Activated CD4-positive, alpha-beta T cell treated with anti-CD3 and anti-CD28 coated beads, Interleukin-2, amount 10 ng/mL, durations not matched to agents 24 days and 14 days (primary cell): Measurements from ENCODE around the gene TPX2. TPM values are rescaled to one million over a fixed set of nuclear protein-coding genes. Genes with fewer than 3 reads are reported as not detected.

ENCODE experiments used
- DNase-seq: peaks from one replicate; pipeline ENCODE4 v3.0.0; 2022
- H3K27ac Mint-ChIP-seq: one replicate; pipeline ENCODE4 v1.8.0; 2022; ENCODE audit warnings: mild to moderate bottlenecking, mixed read lengths
- H3K27me3 Mint-ChIP-seq: one replicate; pipeline ENCODE4 v1.8.0; 2022; ENCODE audit warnings: mixed read lengths
- H3K36me3 Mint-ChIP-seq: one replicate; pipeline ENCODE4 v1.8.0; 2022; ENCODE audit warnings: low read depth, mild to moderate bottlenecking, mixed read lengths
- H3K4me1 Mint-ChIP-seq: one replicate; pipeline ENCODE4 v1.8.0; 2021; ENCODE audit warnings: mixed read lengths
- H3K4me3 Mint-ChIP-seq: one replicate; pipeline ENCODE4 v1.8.0; 2022; ENCODE audit warnings: mild to moderate bottlenecking, moderate library complexity, mixed read lengths
- H3K9me3 Mint-ChIP-seq: one replicate; pipeline ENCODE4 v1.8.0; 2021; ENCODE audit warnings: mixed read lengths
- intact Hi-C: fragments of 100-400 bp; cut with micrococcal nuclease; formaldehyde crosslinking; loops from one replicate; pipeline ENCODE4 v1.15.1; 2023
- total RNA-seq: library from RNA; stranded (reverse); gene quantifications from 2 replicates; pipeline ENCODE4 v1.2.3, GENCODE V29; 2022

Gene TPX2
- total RNA-seq, 1 donor from 2014 or later: 61.3 TPM

GRCh38 chr20:31836853-31837608 is 97.9 kb downstream of the TPX2 start:
- intact Hi-C loops: no loop called here
- Mint-ChIP-seq H3K27ac (no peak overlapping the region), H3K36me3 (no peaks in the 10 kb centered on the region), H3K4me3 (no peak overlapping the region), H3K4me1 (peaks cover 9% of the 10 kb centered on the region), H3K27me3 (no peaks in the 10 kb centered on the region), H3K9me3 (no peaks in the 10 kb centered on the region)
- no peak for DNase-seq

GRCh38 chr20:31837896-31838397 is 98.9 kb downstream of the TPX2 start:
- H3K4me1 Mint-ChIP-seq: peaks cover 9% of the 10 kb centered on the region
- no peaks in the 10 kb centered on the region for H3K9me3 Mint-ChIP-seq
- no peak for DNase-seq
- H3K27ac Mint-ChIP-seq: no peak overlapping the region
- H3K27me3 Mint-ChIP-seq: no peaks in the 10 kb centered on the region
- H3K36me3 Mint-ChIP-seq: no peaks in the 10 kb centered on the region
- no peak overlapping the region for H3K4me3 Mint-ChIP-seq
- intact Hi-C loops: no loop called here

GRCh38 chr20:31838646-31839292 is 99.7 kb downstream of the TPX2 start:
- H3K27me3 Mint-ChIP-seq: no peaks in the 10 kb centered on the region
- H3K4me3 Mint-ChIP-seq: no peak overlapping the region
- intact Hi-C loops: no loop called here
- H3K4me1 Mint-ChIP-seq: peaks cover 9% of the 10 kb centered on the region
- no peaks in the 10 kb centered on the region for H3K9me3 Mint-ChIP-seq
- no peak overlapping the region for H3K27ac Mint-ChIP-seq
- no peak for DNase-seq
- H3K36me3 Mint-ChIP-seq: no peaks in the 10 kb centered on the region

DNA sequence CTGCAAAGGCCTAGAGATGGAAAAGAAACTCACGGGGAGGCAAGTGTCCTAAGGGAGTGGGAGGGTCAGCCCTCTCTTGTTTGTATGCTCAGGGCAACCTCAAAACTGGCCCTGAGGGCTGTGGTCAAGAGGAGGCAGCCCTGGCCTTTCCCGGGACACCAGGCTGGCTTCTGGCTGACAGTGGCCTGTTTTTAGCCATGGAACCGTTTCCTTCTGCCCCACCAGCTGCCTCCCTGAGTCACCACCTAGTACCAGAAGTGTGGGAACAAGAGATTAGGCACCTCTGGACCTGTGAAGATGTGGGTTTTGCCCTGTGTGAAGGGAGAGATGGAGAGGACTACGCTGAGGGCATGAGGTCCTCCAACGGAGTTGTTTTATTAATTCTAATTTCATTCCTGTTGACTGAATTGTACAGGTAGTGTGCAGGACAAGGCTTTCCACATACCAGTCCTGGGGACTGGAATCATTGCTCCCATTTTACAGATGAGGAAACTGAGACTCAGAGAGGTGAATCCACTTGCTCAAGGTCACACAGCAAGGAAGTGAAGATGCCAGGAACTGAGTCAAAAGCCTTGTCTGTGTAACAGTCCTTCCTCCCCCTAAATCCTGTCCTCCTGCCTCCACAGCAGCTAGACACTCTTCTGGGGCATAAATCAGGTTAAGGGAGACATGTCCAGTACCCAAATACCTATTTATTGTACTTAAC is 100.8 kb downstream of the TPX2 start:
- Mint-ChIP-seq H3K4me1 (peaks cover 9% of the 10 kb centered on the region), H3K27ac (no peak overlapping the region), H3K27me3 (no peaks in the 10 kb centered on the region), H3K36me3 (no peaks in the 10 kb centered on the region), H3K9me3 (no peaks in the 10 kb centered on the region), H3K4me3 (no peak overlapping the region)
- intact Hi-C loops: no loop called here
- no peak for DNase-seq

DNA sequence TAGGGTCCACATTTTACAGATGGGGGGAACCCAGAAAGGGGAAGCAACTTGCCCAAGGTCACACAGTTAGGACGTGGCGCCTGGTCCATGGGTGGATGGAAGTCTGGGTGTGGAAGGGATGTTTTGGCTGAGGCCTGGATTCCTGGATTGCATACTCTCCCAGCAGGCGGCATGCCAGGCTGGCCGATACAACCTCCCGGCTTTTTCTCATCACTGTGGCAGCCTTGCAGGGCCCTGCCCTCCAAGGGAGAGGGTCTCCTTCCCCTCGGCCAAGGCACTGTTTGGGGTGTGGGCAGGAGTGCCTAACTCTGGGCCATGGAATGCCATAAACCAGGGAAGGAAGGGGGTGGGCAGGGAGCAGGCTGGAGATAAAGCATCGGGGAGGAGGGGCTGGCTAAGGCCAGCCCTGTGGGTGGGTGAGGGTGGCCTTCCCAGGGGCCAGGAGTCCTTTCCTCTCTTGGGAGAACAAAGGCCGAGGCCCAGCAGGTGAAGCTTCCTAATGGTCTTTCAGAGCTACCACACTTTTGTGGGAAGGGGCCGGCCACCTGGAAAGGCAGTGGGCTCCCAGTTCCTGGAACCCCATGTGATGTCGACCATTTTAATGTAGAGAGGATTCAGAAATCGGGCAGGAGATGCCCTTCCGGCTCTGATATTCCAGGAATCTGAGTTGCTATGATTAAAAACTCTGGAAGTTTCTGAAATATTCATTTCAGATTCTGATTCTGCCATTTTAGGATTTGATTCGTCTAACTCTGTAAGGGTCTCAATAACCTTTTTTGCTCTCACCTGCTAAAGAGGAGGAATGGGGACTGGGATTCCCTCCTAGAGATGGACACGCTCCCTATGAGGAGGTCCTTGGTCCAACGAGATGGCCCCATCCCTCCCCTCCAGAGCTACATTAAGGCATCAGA is 102.1 kb downstream of the TPX2 start:
- H3K4me3 Mint-ChIP-seq: no peak overlapping the region
- H3K4me1 Mint-ChIP-seq: peaks cover 5% of the 10 kb centered on the region
- H3K27me3 Mint-ChIP-seq: no peaks in the 10 kb centered on the region
- no peaks in the 10 kb centered on the region for H3K9me3 Mint-ChIP-seq
- H3K27ac Mint-ChIP-seq: no peak overlapping the region
- no peak for DNase-seq
- intact Hi-C loops: no loop called here
- H3K36me3 Mint-ChIP-seq: no peaks in the 10 kb centered on the region

- Mint-ChIP-seq H3K27ac (no peak overlapping the region), H3K4me1 (no peaks in the 10 kb centered on the region), H3K36me3 (no peaks in the 10 kb centered on the region), H3K4me3 (no peak overlapping the region), H3K27me3 (no peaks in the 10 kb centered on the region), H3K9me3 (no peaks in the 10 kb centered on the region)
- no peak for DNase-seq
- intact Hi-C loops: no loop called here
Measured at GRCh38 chr20:31841928-31842327, 102.8 kb downstream of the TPX2 start.

GRCh38 chr20:31842471-31843157 is 103.5 kb downstream of the TPX2 start:
- no peaks in the 10 kb centered on the region for H3K36me3 Mint-ChIP-seq
- H3K27ac Mint-ChIP-seq: no peak overlapping the region
- H3K4me3 Mint-ChIP-seq: no peak overlapping the region
- H3K4me1 Mint-ChIP-seq: no peaks in the 10 kb centered on the region
- no peak for DNase-seq
- H3K27me3 Mint-ChIP-seq: peaks cover under 1% of the 10 kb centered on the region
- no peaks in the 10 kb centered on the region for H3K9me3 Mint-ChIP-seq
- intact Hi-C loops: no loop called here

DNA sequence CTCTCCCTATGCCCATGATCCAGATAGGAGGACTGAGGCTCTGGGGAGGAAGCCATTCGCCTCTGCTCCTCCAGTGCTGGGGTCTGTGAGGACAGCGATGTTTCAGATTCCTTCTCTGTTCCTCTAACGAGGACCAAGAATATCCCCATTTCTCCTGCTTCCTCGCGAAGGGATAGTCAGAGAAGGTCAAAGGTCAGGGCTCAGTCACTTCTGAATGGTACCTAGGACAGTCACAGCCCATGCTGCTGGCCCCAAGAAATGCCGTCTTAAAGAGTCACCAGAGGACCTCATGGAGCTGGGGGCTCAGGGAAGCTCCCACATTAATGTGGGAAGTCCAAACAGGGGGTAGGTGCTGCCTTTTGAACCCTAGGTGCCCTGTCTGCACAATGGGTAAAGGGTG is 104.2 kb downstream of the TPX2 start:
- no peaks in the 10 kb centered on the region for H3K4me1 Mint-ChIP-seq
- no peak overlapping the region for H3K4me3 Mint-ChIP-seq
- H3K27ac Mint-ChIP-seq: no peak overlapping the region
- H3K27me3 Mint-ChIP-seq: peaks cover 2% of the 10 kb centered on the region
- no peaks in the 10 kb centered on the region for H3K36me3 Mint-ChIP-seq
- no peak for DNase-seq
- intact Hi-C loops: no loop called here
- no peaks in the 10 kb centered on the region for H3K9me3 Mint-ChIP-seq

DNA sequence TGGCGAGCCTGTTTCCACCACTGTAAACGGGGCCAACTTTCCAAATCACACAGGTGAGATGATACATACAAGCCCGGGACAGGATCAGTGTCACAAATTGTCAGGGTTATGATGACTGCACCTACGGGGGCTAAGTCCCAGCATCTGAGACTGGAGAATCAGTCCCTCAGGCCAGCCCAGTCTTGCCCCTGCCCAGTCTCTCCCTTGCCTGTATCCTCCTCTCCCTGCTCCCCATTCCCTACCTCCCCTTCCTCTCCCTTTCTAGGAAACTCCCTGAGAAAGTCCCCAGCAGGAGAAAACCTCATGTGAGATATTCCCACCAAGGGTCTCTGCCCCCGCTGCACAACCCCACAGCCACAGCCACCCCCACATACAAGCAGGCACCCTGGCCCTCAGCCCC is 104.8 kb downstream of the TPX2 start:
- no peak overlapping the region for H3K27ac Mint-ChIP-seq
- H3K4me3 Mint-ChIP-seq: no peak overlapping the region
- peaks cover 2% of the 10 kb centered on the region for H3K27me3 Mint-ChIP-seq
- H3K9me3 Mint-ChIP-seq: no peaks in the 10 kb centered on the region
- no peak for DNase-seq
- no peaks in the 10 kb centered on the region for H3K4me1 Mint-ChIP-seq
- H3K36me3 Mint-ChIP-seq: no peaks in the 10 kb centered on the region
- intact Hi-C loops: no loop called here

GRCh38 chr20:31844737-31845299 is 105.7 kb downstream of the TPX2 start:
- intact Hi-C loops: no loop called here
- H3K4me1 Mint-ChIP-seq: no peaks in the 10 kb centered on the region
- no peak overlapping the region for H3K4me3 Mint-ChIP-seq
- DNase-seq: no peak
- no peaks in the 10 kb centered on the region for H3K9me3 Mint-ChIP-seq
- H3K27me3 Mint-ChIP-seq: peaks cover 5% of the 10 kb centered on the region
- no peaks in the 10 kb centered on the region for H3K36me3 Mint-ChIP-seq
- H3K27ac Mint-ChIP-seq: no peak overlapping the region

DNA sequence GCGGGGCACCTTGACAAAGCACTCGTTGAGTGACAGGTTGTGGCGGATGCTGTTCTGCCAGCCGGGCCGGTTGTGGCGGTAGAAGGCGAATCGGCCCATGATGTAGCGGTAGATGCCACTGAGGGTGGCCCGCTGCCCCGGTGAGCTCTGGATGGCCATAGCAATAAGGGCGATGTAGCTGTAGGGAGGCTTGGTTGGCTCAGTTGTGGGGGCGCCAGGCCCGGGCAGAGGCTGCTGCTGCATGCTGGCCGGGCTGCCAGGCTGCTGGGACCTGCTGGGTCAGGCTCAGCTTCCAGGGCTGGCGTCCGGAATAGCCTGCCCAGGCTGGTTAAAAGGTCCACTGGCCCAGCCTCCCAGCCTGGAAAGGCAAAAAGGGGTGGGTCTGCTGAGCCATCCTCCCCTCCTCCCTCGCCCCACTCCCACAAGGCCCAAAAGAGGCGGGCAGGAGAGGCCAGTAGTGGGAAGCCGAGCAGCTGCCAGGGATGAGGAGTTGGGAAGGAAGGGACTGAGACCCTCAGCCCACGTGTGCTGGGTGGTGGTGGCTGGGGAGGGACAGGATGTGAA is 106.3 kb downstream of the TPX2 start, which contains the start of gene FOXS1:
TSS of gene FOXS1 (minus strand) at position 305 of the 564 bp plus-strand sequence. CDS start at position 243, 62 bp downstream.
- Mint-ChIP-seq H3K36me3 (no peaks in the 10 kb centered on the region), H3K4me1 (no peaks in the 10 kb centered on the region), H3K9me3 (no peaks in the 10 kb centered on the region), H3K27ac (no peak within 1 kb of the TSS), H3K4me3 (no peak within 1 kb of the TSS), H3K27me3 (peaks cover 5% of the 10 kb centered on the region)
- no peak for DNase-seq
- intact Hi-C loops: no loop called here

- Mint-ChIP-seq H3K27ac (no peak overlapping the region), H3K27me3 (peaks cover 12% of the 10 kb centered on the region), H3K9me3 (no peaks in the 10 kb centered on the region), H3K36me3 (no peaks in the 10 kb centered on the region), H3K4me3 (no peak overlapping the region), H3K4me1 (no peaks in the 10 kb centered on the region)
- DNase-seq: no peak
- intact Hi-C loops: loop anchor here (1.0 kb wide), 1 partner anchor 24 kb away; no protein-coding TSS in a partner anchor
Measured at GRCh38 chr20:31846793-31847138, 107.7 kb downstream of the TPX2 start.
